GM21717 (cell line): ENCODE data around the gene LHFPL2.
A peak's percentile ranks its signal among the peaks of the same experiment; 100 is the strongest.

Experiments used
- ATAC-seq: cut with Tn5 transposase; IDR thresholded peaks from one replicate; pipeline ENCODE4 v1.9.1; 2021; ENCODE audit warnings: mild to moderate bottlenecking, moderate library complexity; ENCODE audit not compliant: unreplicated experiment

Gene LHFPL2

GRCh38 chr5:78597068-78597973, 51.3 kb downstream of the LHFPL2 start:
- ATAC-seq = no peak

- no peak for ATAC-seq
These were observed 53.1 kb downstream of the LHFPL2 start for GRCh38 chr5:78595458-78595921.

GRCh38 chr5:78594610-78595457, 53.7 kb downstream of the LHFPL2 start:
- no peak for ATAC-seq

DNA sequence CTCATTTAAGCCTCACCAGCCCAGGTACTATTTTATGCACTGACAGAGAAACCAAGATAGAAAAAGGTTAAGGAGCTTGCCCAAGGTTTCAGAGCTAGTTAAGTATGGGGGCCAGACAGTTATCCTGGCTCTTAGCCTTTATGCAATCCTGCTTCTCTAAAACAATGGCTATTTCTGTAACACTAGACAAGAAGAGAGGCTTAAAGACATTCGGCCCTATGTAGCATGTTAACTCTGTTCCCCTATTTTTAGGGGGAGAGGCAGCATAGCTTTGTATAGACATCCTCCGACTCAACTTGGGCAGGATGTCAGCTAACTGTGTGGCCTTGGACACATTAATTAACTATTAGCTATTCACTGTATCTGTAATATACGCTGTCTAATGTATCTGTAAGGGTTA, 54.6 kb downstream of the LHFPL2 start:
- no peak for ATAC-seq

DNA sequence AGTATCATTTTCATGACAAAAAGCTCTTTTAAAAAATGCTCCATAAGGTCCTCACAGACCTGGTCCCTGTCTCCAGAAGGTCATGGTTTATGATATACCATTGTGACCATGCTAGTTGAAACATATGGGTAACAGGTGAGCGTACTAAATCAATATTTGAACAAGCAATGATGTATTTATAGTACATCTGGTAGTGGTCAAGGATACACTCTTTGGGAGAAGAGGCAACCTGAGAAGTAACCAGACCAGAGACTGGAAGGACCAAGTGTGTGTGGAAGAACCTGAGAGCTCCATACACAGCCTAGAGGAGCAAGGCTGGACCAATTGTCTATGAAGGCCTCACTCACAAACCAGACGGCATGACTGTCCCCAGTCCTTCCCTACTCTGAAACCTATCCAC, 55.1 kb downstream of the LHFPL2 start:
- no peak for ATAC-seq

DNA sequence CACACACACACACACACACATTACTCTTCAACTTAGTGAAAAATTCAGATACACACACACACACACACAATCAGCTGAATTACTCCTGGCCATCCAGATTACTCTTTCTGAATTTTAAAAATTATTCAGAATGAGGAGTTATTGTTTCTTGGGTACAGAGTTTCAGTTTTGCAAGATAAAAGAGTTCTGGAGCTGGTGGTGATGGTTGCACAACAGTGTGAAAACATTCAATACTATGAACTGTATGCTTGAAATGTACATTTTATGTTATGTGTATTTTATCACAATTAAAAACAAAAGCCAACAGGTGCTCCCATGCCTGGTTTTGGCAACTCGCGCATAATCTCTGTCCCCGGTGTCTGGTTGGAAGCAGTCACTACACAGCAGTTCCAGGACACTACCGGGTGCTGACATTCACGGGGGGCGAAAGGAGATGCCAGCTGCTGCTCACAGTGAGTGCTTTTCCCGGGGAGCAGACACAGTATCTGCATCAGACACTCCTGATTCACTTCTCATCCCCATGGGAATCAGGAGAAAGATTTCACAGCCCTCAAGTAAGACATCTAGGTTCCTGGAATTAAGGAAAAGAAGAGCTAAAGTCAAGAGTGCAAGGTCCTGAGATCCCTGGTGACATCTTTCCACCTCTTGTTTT, 55.7 kb downstream of the LHFPL2 start:
- ATAC-seq = no peak

GRCh38 chr5:78591972-78592700, 56.4 kb downstream of the LHFPL2 start:
- peak; percentile 64 for ATAC-seq

DNA sequence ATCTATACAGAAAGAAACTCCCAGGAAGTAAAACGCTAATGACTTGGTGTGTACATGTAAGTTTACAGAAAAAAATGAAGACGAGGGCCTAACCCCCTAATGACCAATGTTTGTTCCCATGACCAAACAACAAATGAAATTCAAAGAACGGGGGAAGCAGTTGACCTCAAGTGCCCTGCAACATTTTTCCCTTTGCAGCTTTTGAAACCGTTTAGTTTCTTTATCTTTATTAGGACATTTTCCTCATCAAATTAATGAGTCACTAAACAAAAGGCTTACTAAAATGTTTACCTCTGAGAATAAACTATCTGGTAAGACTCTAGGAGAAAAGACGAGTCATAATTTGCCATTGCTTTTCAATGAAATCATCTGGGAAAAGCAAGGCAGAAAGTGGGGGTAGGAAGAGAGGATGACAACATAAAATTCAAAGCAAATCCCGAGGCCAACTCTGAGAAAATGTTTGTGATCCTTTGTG, 57.4 kb downstream of the LHFPL2 start:
- ATAC-seq = no peak

- ATAC-seq = no peak
These were observed 58.6 kb downstream of the LHFPL2 start for GRCh38 chr5:78589923-78590322.

GRCh38 chr5:78588507-78588906, 60.1 kb downstream of the LHFPL2 start:
- ATAC-seq = no peak

GRCh38 chr5:78587775-78588291, 60.7 kb downstream of the LHFPL2 start:
- ATAC-seq = no peak

GRCh38 chr5:78587081-78587774, 61.3 kb downstream of the LHFPL2 start:
- ATAC-seq = no peak

GRCh38 chr5:78586251-78586650, 62.3 kb downstream of the LHFPL2 start:
- ATAC-seq = no peak

DNA sequence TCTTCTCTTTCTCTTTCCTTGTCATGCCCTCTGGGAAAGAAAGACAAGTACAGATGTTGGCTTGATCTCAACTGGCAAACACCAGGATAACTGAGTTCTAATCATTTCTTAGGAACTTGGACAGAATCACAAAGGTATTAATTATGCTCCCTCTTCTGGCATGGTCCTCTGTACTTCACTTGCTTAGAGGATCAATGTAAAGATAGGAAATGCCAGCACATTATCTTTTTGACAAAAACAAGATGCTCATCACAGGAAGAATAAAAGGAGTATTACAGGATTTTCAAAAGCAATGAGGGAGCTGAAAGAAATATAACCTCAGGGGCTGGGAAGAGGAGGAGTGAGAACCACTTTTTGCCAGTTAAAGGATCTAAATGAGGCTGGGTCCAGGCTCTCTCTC, 70.6 kb downstream of the LHFPL2 start:
- no peak for ATAC-seq

DNA sequence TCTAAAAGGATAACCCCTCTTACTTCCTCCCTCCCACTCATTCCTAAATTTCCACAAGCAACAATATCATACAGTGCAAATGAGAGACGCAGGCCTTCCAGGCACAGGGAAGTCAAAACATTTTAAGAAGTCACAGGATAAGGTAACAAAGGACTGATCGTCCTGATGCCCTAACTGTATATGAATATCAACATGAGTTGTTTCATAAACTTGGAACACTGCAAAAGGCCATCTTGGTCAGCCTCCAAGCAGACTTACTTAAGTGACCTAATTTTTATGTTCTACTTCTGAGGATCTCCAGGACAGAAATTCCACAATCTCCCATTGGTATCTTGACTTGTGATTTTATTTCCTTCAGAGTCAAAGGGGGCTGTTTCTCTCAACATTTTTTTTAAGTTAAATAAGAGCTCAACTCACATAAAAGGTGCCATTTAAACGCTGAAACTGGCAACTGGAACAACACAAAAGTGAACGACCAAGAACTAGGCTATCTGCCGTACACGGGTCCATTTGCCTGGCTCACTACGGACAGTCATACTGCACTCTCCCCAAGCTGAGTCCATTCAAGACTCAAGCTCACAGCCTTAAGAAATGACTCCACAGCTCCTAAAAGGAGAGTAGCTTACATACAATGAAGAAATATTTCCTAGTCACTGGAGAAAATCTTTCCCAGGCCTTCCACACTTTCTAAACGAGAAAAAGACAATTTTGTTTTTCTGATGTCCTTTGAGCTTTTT, 71.3 kb downstream of the LHFPL2 start:
- ATAC-seq = no peak

GRCh38 chr5:78576376-78576775, 72.2 kb downstream of the LHFPL2 start:
- no peak for ATAC-seq

- ATAC-seq = peak; percentile 71
These were observed 73.8 kb downstream of the LHFPL2 start for GRCh38 chr5:78574731-78575161.

DNA sequence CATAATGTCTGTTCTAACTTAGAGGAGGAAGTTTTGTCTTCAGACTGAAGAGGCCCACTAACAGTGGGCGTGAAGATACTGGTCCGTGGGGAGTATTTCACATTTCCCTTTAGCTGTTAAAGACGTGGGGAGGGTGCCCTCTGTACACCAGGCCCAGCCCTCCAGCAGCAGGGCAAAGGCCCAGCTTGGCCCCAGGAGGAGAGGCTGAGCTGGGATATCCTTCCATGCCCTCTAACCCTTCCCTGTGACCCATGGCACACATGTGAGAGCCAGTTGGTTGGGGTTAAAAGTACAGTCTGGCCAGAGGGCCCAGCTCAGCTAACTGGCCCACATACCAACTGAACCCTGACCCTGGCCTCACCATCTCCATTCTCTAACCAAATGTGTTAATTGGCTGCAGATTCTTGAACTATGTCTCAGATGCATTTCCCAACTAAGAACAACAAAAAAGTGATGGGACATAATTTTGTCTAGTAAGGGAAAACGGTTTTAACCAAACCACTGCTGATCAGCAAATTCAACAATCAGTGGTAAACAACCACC, 74.4 kb downstream of the LHFPL2 start:
- ATAC-seq = peak; percentile 43

DNA sequence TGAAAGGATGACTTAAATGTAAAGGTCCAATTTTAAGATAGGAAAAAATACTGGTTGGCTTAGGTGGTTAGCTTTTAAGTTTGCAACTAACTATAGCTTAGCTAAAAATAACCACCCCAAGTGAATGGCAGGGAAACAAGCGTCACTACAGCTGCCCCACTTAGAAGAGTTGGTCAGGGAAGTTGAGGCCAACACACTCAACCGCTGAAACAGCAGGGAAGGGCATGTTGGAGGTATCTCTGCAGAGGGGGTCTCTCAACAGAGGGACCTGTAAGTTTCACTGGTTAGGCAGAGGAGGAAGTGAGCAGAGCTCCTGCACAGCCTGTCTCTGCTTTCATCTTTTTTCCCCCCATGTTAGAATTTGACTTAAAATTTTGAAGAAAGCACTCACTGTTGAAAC, 75.3 kb downstream of the LHFPL2 start:
- peak; percentile 46 for ATAC-seq
